T-cell (primary cell): ENCODE data around the gene ANKRD28. TPM values are rescaled to one million over a fixed set of nuclear protein-coding genes. Genes with fewer than 3 reads are reported as not detected.

Experiments used
- ATAC-seq, 4 experiments: fragments of 200-7000 bp in 3 of 4; fragments of 150-1000 bp in 1 of 4; cut with Tn5 transposase; replicated peaks in 1 of 4; 1 replicate in 3 of 4; 2 replicates in 1 of 4; pipeline ENCODE4 v1.10.0; 2021; ENCODE audit warnings: moderate library complexity in 3 of 4, mild to moderate bottlenecking in 2 of 4, moderate number of reproducible peaks in 1 of 4
- CTCF ChIA-PET, 2 donors: fragments of 300-600 bp; sonication (Branson Sonifier 250); formaldehyde crosslinking; loops; one replicate each; lab custom pipeline; 2022; ENCODE audit warnings: antibody characterized with exemption in 2 of 2; lab: Charles Lee
- POLR2A ChIA-PET, 2 donors: fragments of 300-600 bp; sonication (Branson Sonifier 250); formaldehyde crosslinking; loops; one replicate each; lab custom pipeline; 2022; ENCODE audit warnings: antibody characterized with exemption in 2 of 2; lab: Charles Lee
- DNase-seq, 35 experiments: peaks; one replicate each; pipeline versions ENCODE4 v3.0.0 to v3.0.0-alpha.2; 2013 to 2023
- H3K27ac ChIP-seq: one replicate; pipeline ENCODE4 v1.5.1; 2013; ENCODE audit warnings: low read length
- H3K27me3 ChIP-seq, 2 experiments: replicated peaks in 1 of 2; 1 replicate in 1 of 2; 2 replicates in 1 of 2; pipeline versions ENCODE4 v1.6.1 to v1.7.0; 2013; ENCODE audit warnings: low read length in 1 of 2, mixed read lengths in 1 of 2; ENCODE audit not compliant: control insufficient read depth in 2 of 2, insufficient read depth in 2 of 2; ENCODE audit errors: extremely low read depth in 1 of 2
- H3K36me3 ChIP-seq, 2 donors: 1 replicate in 1 of 2; 2 replicates in 1 of 2; pipeline versions ENCODE4 v1.6.1 to v1.7.0; 2013; ENCODE audit warnings: low read length in 1 of 2; ENCODE audit not compliant: control insufficient read depth in 2 of 2, insufficient read depth in 1 of 2; ENCODE audit errors: extremely low read depth in 1 of 2
- H3K4me1 ChIP-seq, 2 experiments: 1 replicate in 1 of 2; 2 replicates in 1 of 2; pipeline versions ENCODE4 v1.6.1 to v1.7.0; 2013; ENCODE audit warnings: low read length in 2 of 2, mixed read lengths in 1 of 2; ENCODE audit not compliant: insufficient read depth in 2 of 2, control insufficient read depth in 1 of 2; ENCODE audit errors: extremely low read depth in 1 of 2
- H3K4me3 ChIP-seq, 2 donors: 1 replicate in 1 of 2; 2 replicates in 1 of 2; pipeline versions ENCODE4 v1.5.1 to v1.7.0; 2013; ENCODE audit warnings: mild to moderate bottlenecking in 2 of 2, low read length in 1 of 2, moderate library complexity in 1 of 2; ENCODE audit not compliant: control insufficient read depth in 1 of 2; ENCODE audit errors: extremely low read depth in 1 of 2
- H3K9me3 ChIP-seq: 2 replicates; pipeline ENCODE4 v1.7.0; 2013
- H3K27ac Mint-ChIP-seq, 2 donors: one replicate each; pipeline ENCODE4 v1.8.0; 2020 to 2021; ENCODE audit warnings: mild to moderate bottlenecking in 2 of 2, mixed read lengths in 2 of 2
- H3K27me3 Mint-ChIP-seq, 2 donors: one replicate each; pipeline ENCODE4 v1.8.0; 2021 to 2022; ENCODE audit warnings: mixed read lengths in 2 of 2
- H3K36me3 Mint-ChIP-seq: one replicate; pipeline ENCODE4 v1.8.0; 2021; ENCODE audit warnings: mixed read lengths
- H3K4me1 Mint-ChIP-seq, 3 donors: one replicate each; pipeline ENCODE4 v1.8.0; 2020 to 2022; ENCODE audit warnings: mixed read lengths in 3 of 3, mild to moderate bottlenecking in 1 of 3
- H3K4me3 Mint-ChIP-seq, 3 donors: one replicate each; pipeline ENCODE4 v1.8.0; 2020 to 2022; ENCODE audit warnings: mild to moderate bottlenecking in 3 of 3, mixed read lengths in 3 of 3, moderate library complexity in 3 of 3
- H3K9me3 Mint-ChIP-seq, 3 donors: one replicate each; pipeline ENCODE4 v1.8.0; 2020 to 2022; ENCODE audit warnings: mixed read lengths in 3 of 3
- WGBS: methylation state at CpG from one replicate; pipeline ENCODE4 v1.1.5; 2013; ENCODE audit warnings: missing lambda C conversion rate; ENCODE audit not compliant: insufficient coverage; 5-methylcytosine and 5-hydroxymethylcytosine counted together
- total RNA-seq, 35 experiments: library from RNA in 6 of 35; stranded (reverse) in 6 of 35; fragments of 120-200 nt in 1 of 35; gene quantifications; one replicate each; pipeline versions ENCODE4 v1.2.1 to v1.2.4 and lab custom pipeline; 2013 to 2026

Gene ANKRD28
- total RNA-seq, 5 donors from 2014 or later (not counting 1 experiment from before 2014, with no cell fraction given) = 30.1 to 67.6 (median 39.0) TPM

DNA sequence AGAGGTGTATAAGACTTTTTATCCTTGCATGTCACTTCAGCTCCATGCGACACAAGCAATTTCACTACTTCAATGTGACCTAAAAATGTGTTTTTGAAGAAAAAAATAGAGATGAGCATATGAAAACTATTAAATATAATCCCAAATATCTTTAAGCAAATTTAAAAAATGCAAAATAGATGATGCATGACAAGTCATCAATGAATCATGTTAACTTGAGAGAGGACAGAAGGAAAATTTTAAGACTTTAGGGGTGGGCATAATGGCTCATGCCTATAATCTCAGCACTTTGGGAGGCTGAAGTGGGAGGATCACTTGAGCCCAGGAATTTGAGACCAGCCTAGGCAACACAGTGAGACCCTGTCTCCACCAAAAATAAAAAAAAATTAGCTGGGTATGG is 73.3 kb downstream of the ANKRD28 start:
- no peaks in the 10 kb centered on the region for H3K9me3 ChIP-seq
- H3K27ac Mint-ChIP-seq = no peak overlapping the region
- H3K4me1 Mint-ChIP-seq = peaks cover 0 to 5% (median 5%) of the 10 kb centered on the region in 3 donors
- H3K36me3 ChIP-seq = peaks cover 2 to 41% of the 10 kb centered on the region in 2 donors
- WGBS = no CpG with 5 or more reads among the region's 1 CpG
- H3K36me3 Mint-ChIP-seq = peaks cover 60% of the 10 kb centered on the region
- POLR2A ChIA-PET = no interaction called here
- no peaks in the 10 kb centered on the region for H3K27me3 ChIP-seq
- DNase-seq = no peak
- no peak overlapping the region for H3K4me3 Mint-ChIP-seq
- H3K4me3 ChIP-seq = no peak overlapping the region
- H3K27me3 Mint-ChIP-seq = no peaks in the 10 kb centered on the region
- no peaks in the 10 kb centered on the region for H3K9me3 Mint-ChIP-seq
- H3K27ac ChIP-seq = no peak overlapping the region
- CTCF ChIA-PET = no interaction called here
- no peak for ATAC-seq
- H3K4me1 ChIP-seq = no peaks in the 10 kb centered on the region

DNA sequence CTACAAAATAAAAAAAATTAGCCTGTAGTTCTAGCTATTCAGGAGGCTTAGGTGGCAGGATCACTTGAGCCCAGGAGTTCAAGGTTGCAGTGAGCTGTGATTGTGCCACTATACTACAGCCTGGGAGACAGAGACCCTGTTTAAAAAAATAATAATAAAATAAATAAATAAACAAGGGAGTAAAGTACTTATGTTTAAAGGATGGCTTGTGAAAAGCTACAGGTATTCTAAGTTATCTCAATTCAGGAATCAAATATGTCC is 74.2 kb downstream of the ANKRD28 start:
- Histone ChIP-seq H3K4me3 (no peak overlapping the region), H3K4me1 (no peaks in the 10 kb centered on the region), H3K9me3 (no peaks in the 10 kb centered on the region), H3K27ac (no peak overlapping the region), H3K36me3 (peaks cover 2 to 39% of the 10 kb centered on the region in 2 donors), H3K27me3 (no peaks in the 10 kb centered on the region)
- Mint-ChIP-seq H3K4me1 (peaks cover 0 to 3% (median 2%) of the 10 kb centered on the region in 3 donors), H3K36me3 (peaks cover 51% of the 10 kb centered on the region), H3K27ac (no peak overlapping the region), H3K27me3 (no peaks in the 10 kb centered on the region), H3K4me3 (no peak overlapping the region), H3K9me3 (no peaks in the 10 kb centered on the region)
- no peak for ATAC-seq
- ChIA-PET POLR2A (no interaction called here), CTCF (no interaction called here)
- no peak for DNase-seq

DNA sequence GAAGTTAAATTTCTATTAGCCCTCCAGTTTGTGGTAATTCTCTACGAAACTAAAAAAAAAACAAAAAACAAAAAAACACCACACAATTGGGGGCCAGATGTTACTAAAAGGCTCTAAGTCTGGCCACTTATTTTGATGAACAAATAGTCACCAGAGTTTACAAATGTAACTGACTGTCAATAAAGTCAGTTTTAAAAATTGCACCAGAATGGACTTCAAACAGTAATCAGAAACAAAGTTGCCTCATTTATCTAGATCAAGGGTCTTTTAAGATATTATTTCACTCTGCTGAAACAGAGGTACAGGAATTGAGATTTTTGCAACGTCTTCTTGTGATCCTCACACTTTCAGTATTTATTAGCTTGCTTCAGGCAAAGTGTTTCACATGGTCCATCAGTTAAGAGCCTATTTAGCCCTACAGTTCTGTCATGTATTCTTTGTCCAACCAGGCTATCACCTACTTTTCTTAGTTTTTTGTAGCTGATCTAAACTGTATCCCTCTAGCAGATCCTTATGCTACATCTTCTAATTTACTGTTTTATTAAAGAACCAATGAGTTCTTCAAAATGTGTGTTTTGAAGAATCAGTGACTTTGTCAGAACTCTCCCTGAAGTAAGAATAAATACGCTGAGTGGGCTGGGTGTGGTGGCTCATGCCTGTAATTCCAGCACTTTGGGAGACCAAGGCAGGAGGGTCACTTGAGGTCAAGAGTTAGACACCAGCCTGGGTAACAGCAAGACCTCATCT is 74.7 kb downstream of the ANKRD28 start:
- H3K27ac ChIP-seq = no peak overlapping the region
- H3K4me1 ChIP-seq = no peaks in the 10 kb centered on the region
- 100% methylated on average over 1 of the region's 3 CpGs for WGBS
- H3K36me3 ChIP-seq = peaks cover 2 to 38% of the 10 kb centered on the region in 2 donors
- H3K4me3 ChIP-seq = no peak overlapping the region
- Mint-ChIP-seq H3K36me3 (peaks cover 52% of the 10 kb centered on the region), H3K27ac (no peak overlapping the region), H3K27me3 (no peaks in the 10 kb centered on the region), H3K9me3 (no peaks in the 10 kb centered on the region), H3K4me3 (no peak overlapping the region), H3K4me1 (peaks cover 0 to 3% (median 0%) of the 10 kb centered on the region in 3 donors)
- ATAC-seq (no peak), DNase-seq (no peak)
- H3K27me3 ChIP-seq = no peaks in the 10 kb centered on the region
- ChIA-PET POLR2A (no interaction called here), CTCF (no interaction called here)
- H3K9me3 ChIP-seq = no peaks in the 10 kb centered on the region

GRCh38 chr3:15716178-15716577 is 81.6 kb downstream of the ANKRD28 start:
- Mint-ChIP-seq H3K27me3 (no peaks in the 10 kb centered on the region), H3K27ac (no peak overlapping the region), H3K9me3 (no peaks in the 10 kb centered on the region), H3K4me1 (peaks cover 0 to 5% (median 1%) of the 10 kb centered on the region in 3 donors), H3K36me3 (peaks cover 38% of the 10 kb centered on the region), H3K4me3 (no peak overlapping the region)
- Histone ChIP-seq H3K9me3 (no peaks in the 10 kb centered on the region), H3K27me3 (no peaks in the 10 kb centered on the region), H3K36me3 (peaks cover 0 to 20% of the 10 kb centered on the region in 2 donors), H3K4me1 (no peaks in the 10 kb centered on the region), H3K27ac (no peak overlapping the region), H3K4me3 (no peak overlapping the region)
- POLR2A ChIA-PET = interaction anchor here in 1 of 2 donors (0.7 kb wide), 1 partner anchor 495 kb away, joined by 8 read pairs; no protein-coding TSS in a partner anchor
- DNase-seq = no peak
- ATAC-seq = no peak
- WGBS = no CpG with 5 or more reads among the region's 3 CpGs
- CTCF ChIA-PET = interaction anchor here in 1 of 2 donors (0.7 kb wide), 1 partner anchor 538 kb away, joined by 4 read pairs; no protein-coding TSS in a partner anchor

DNA sequence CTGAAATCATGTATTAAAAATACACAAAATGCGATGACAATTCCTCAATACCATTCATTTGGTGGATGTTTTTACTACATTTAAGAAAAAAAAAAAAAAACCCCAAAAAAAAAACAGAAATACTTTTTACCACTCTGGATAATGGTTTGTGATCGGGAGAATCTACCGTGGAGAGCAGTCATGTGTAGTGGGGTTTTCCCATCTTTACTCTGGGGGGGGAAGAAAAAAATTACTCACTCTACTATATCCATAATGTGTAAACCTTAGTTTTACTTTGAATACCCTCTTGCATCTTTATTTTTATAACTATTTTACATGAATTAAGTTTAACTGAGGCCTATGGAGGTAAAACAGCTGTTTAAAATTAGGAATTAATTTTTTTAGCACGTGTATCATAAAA is 83.3 kb downstream of the ANKRD28 start:
- CTCF ChIA-PET = interaction anchor here in 1 of 2 donors (0.7 kb wide), 1 partner anchor 1307 kb away, joined by 3 read pairs; no protein-coding TSS in a partner anchor
- DNase-seq (no peak), ATAC-seq (no peak)
- Mint-ChIP-seq H3K9me3 (no peaks in the 10 kb centered on the region), H3K36me3 (peaks cover 40% of the 10 kb centered on the region), H3K4me1 (peaks cover 0 to 5% (median 1%) of the 10 kb centered on the region in 3 donors), H3K27me3 (no peaks in the 10 kb centered on the region), H3K4me3 (no peak overlapping the region), H3K27ac (no peak overlapping the region)
- H3K9me3 ChIP-seq = no peaks in the 10 kb centered on the region
- WGBS = no CpG with 5 or more reads among the region's 4 CpGs
- H3K27ac ChIP-seq = no peak overlapping the region
- no peaks in the 10 kb centered on the region for H3K27me3 ChIP-seq
- POLR2A ChIA-PET = interaction anchor here (0.6 to 0.7 kb wide), 2 partner anchors 24 to 427 kb away, joined by 7 to 12 read pairs; no protein-coding TSS in a partner anchor
- no peak overlapping the region for H3K4me3 ChIP-seq
- H3K4me1 ChIP-seq = no peaks in the 10 kb centered on the region
- peaks cover 0 to 25% of the 10 kb centered on the region in 2 donors for H3K36me3 ChIP-seq

- no peaks in the 10 kb centered on the region for H3K4me1 ChIP-seq
- CTCF ChIA-PET = interaction anchor here in 1 of 2 donors (0.8 kb wide), 1 partner anchor 64 kb away, joined by 3 read pairs; no protein-coding TSS in a partner anchor
- no peaks in the 10 kb centered on the region for H3K9me3 ChIP-seq
- H3K4me3 ChIP-seq = no peak overlapping the region
- Mint-ChIP-seq H3K9me3 (no peaks in the 10 kb centered on the region), H3K4me3 (no peak overlapping the region), H3K4me1 (peaks cover 0 to 5% (median 1%) of the 10 kb centered on the region in 3 donors), H3K27ac (no peak overlapping the region), H3K27me3 (no peaks in the 10 kb centered on the region), H3K36me3 (peaks cover 49% of the 10 kb centered on the region)
- peaks cover 0 to 29% of the 10 kb centered on the region in 2 donors for H3K36me3 ChIP-seq
- DNase-seq (no peak), ATAC-seq (no peak)
- 98% methylated on average over 4 of the region's 5 CpGs for WGBS
- POLR2A ChIA-PET = interaction anchor here in 1 of 2 donors (0.5 kb wide), 1 partner anchor 83 kb away, joined by 7 read pairs; no protein-coding TSS in a partner anchor
- no peaks in the 10 kb centered on the region for H3K27me3 ChIP-seq
- no peak overlapping the region for H3K27ac ChIP-seq
These were observed 84.4 kb downstream of the ANKRD28 start for GRCh38 chr3:15713364-15713763.
